GM13976 (cell line): ENCODE measurements around the gene RNF212.

Source experiments
- DNase-seq: peaks from one replicate; pipeline ENCODE4 v3.0.0; 2012; ENCODE audit warnings: low spot score
- in situ Hi-C: fragments of 300-500 bp; cut with MboI; formaldehyde crosslinking; loops from one replicate; pipeline ENCODE4 v1.12.0; 2022; ENCODE audit warnings: low sequenced_read_pairs, mixed read lengths, inconsistent platforms; ENCODE audit not compliant: unreplicated experiment
- TF ChIP-seq, protein P1 (sequence below): IDR thresholded peaks from 2 replicates; pipeline ENCODE4 v1.5.1; 2012; ENCODE audit warnings: borderline replicate concordance, mild to moderate bottlenecking; ENCODE audit not compliant: insufficient read depth; ENCODE audit errors: extremely low read depth, missing control alignments, control extremely low read depth

RNF212 gene

DNA sequence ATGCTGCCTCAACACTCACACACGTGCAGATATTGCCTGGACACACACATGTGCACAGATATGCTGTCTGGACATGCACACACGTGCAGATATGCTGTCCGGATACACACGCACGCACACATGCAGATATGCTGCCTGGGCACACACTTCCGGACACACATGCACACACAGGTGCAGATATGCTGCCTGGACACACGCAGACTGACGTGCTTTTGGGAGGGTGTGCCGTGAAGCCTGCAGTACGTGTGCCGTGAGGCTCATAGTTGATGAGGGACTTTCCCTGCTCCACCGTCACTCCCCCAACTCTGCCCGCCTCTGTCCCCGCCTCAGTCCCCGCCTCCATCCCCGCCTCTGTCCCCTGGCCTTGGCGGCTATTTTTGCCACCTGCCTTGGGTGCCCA, 87.2 kb downstream of the RNF212 start:
- in situ Hi-C loops, result no loop called here
- DNase-seq, result peak; percentile 92
- TF ChIP-seq, protein P1, sequence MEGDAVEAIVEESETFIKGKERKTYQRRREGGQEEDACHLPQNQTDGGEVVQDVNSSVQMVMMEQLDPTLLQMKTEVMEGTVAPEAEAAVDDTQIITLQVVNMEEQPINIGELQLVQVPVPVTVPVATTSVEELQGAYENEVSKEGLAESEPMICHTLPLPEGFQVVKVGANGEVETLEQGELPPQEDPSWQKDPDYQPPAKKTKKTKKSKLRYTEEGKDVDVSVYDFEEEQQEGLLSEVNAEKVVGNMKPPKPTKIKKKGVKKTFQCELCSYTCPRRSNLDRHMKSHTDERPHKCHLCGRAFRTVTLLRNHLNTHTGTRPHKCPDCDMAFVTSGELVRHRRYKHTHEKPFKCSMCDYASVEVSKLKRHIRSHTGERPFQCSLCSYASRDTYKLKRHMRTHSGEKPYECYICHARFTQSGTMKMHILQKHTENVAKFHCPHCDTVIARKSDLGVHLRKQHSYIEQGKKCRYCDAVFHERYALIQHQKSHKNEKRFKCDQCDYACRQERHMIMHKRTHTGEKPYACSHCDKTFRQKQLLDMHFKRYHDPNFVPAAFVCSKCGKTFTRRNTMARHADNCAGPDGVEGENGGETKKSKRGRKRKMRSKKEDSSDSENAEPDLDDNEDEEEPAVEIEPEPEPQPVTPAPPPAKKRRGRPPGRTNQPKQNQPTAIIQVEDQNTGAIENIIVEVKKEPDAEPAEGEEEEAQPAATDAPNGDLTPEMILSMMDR, result no peak

GRCh38 chr4:1024882-1025545, 88.3 kb downstream of the RNF212 start:
- TF ChIP-seq, protein P1, result no peak
- in situ Hi-C loops, result no loop called here
- no peak for DNase-seq

DNA sequence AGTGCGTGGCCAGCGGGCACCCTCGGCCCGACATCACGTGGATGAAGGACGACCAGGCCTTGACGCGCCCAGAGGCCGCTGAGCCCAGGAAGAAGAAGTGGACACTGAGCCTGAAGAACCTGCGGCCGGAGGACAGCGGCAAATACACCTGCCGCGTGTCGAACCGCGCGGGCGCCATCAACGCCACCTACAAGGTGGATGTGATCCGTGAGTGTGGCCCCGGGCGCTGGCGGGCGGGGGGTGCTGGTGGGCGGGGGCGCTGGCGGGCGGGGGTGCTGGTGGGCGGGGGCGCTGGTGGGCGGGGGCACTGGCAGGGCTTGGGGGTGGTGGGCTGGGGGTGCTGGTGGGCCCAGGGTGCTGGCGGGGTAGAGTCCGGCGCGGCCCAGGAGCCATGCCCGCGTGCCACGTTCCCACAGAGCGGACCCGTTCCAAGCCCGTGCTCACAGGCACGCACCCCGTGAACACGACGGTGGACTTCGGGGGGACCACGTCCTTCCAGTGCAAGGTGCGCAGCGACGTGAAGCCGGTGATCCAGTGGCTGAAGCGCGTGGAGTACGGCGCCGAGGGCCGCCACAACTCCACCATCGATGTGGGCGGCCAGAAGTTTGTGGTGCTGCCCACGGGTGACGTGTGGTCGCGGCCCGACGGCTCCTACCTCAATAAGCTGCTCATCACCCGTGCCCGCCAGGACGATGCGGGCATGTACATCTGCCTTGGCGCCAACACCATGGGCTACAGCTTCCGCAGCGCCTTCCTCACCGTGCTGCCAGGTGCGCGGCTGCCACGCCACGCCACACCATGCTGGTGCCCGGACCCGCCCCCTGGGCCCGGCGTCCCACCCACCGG, 89.2 kb downstream of the RNF212 start:
- TF ChIP-seq, protein P1, result no peak
- no peak for DNase-seq
- in situ Hi-C loops, result no loop called here

DNA sequence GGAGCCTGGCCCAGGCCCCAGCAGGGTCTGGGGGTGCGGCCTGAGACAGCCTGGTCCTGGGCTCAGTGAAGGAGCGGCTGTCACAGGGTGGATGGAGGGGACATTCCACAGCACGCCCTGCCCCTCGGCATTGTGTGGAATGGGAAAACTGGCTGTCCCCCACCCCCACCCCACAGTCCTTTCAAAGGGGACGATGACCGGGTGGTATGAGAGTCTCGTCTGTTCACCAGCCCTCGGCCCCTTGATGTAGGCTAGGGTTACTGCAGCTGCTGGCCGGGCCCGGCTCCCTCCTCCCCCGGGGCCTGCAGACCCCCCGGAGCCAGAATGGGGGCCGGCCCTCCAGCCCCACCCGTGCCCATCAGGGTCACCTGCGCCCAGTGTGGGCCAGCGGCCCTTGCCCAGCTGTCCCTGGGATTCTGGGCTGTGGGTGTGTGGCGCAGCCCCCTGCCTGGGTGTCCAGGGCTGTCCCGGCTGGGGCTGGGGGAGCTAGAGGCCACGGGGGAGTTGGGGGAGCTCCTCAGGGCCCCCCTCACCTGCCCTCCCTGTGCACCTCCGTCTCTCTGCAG, 90.2 kb downstream of the RNF212 start:
- in situ Hi-C loops, result no loop called here
- TF ChIP-seq, protein P1, result no peak
- no peak for DNase-seq

- in situ Hi-C loops, result no loop called here
Measured at GRCh38 chr4:1022739-1023066, 90.7 kb downstream of the RNF212 start.

GRCh38 chr4:1022051-1022738, 91.2 kb downstream of the RNF212 start:
- no peak for DNase-seq
- in situ Hi-C loops, result no loop called here

More at GRCh38 chr4:1022739-1023066, 90.7 kb downstream of the RNF212 start:
- no peak for DNase-seq
- TF ChIP-seq, protein P1, result no peak

More at GRCh38 chr4:1022051-1022738, 91.2 kb downstream of the RNF212 start:
- TF ChIP-seq, protein P1, result no peak
